ENCODE data around the gene IPPK. TPM values are rescaled to one million over a fixed set of nuclear protein-coding genes. Genes with fewer than 3 reads are reported as not detected.

Gene IPPK
- total RNA-seq (10 to 100 TPM in 1 of 5 experiments, 1 to 10 TPM in 4; 5.9 to 12.8 (median 7.4) TPM), polyA plus RNA-seq (1 to 10 TPM; 2.8 to 9.8 TPM), total RNA-seq (19.0 reads per million, percentile 49 among the genes with 10 or more reads in this experiment)

DNA sequence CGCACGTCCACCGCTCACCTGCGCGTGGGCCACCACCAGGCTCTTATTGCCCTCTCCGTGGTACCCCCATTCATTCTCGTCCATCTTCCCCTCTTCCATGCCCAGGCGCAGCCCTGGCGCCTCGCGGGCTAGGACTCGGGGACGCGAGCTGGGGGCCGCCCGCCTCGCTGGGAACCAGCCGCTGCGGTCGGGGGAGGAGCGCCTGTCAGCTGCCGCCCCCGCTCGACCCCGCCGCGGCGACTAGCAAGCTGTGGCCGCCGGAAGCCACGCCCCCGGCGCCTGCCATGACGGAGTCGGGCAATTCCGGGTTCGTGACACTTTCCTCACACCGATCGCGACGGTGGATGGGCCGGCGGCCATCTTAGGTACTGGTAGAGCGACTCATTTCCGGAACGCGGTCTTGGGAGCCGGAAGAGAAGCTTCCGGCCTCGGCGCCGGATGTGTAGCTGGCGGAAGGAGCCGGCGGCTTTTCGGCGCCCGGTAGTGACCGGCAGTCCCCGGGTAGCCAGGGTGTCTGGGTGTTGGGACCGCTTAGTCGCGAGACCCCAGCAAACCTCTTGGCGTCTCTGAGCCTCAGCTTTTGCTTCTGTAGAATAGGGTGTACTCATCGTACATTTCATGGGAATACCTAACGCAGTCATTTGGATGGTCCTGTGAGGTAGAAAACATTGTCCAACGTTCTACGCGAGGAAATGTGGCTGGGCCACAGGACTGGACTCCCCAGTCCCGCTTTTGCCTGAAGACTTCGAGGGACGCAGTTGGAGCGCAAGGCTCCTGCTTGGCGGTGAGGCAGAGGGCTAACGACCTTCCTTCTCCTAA, at the start of gene IPPK:
IPPK (minus strand) TSS at position 242 of the 819 bp plus-strand sequence; CDS start at position 99, 143 bp downstream.
- Mint-ChIP-seq H3K4me1 (peaks cover 27 to 46% (median 36%) of the 10 kb centered on the region in 7 donors), H3K27me3 (no peaks in the 10 kb centered on the region), H3K9me3 (peaks cover 0 to 2% (median 0%) of the 10 kb centered on the region in 11 donors), H3K27ac (peak within 1 kb of the TSS; percentile 90 to 98 (median 95)), H3K4me3 (peak within 1 kb of the TSS; percentile 83 to 98 (median 95)), H3K36me3 (peaks cover 0 to 12% (median 3%) of the 10 kb centered on the region in 5 donors)
- intact Hi-C loops (cut with micrococcal nuclease): loop anchor here (1.0 to 10.0 kb wide), 13 partner anchors 36 to 1496 kb away; partner anchors contain the start of genes IARS1 (in 2 of the 2), ZNF484 (in 2 of the 2), CARD19 (in 1 of the 2) and CENPP (in 1 of the 2)
- H3K27me3 ChIP-seq (ENCODE audit: control insufficient read depth in 2 of 2, insufficient read depth in 2 of 2, low read length in 2 of 2): no peaks in the 10 kb centered on the region
- H3K4me3 ChIP-seq (ENCODE audit: low read length): peak within 1 kb of the TSS; percentile 100
- H3K4me1 ChIP-seq (ENCODE audit: control insufficient read depth in 2 of 2, insufficient read depth in 2 of 2, low read length in 2 of 2): peaks cover 16 to 23% of the 10 kb centered on the region in 2 donors
- ChIA-PET POLR2A (interaction anchor here (0.6 to 2.5 kb wide), 13 partner anchors 28 to 912 kb away, joined by 3 to 25 read pairs (median 3); partner anchors contain the start of genes BICD2, CENPP, NOL8 and SPTLC1), CTCF (interaction anchor here (0.7 to 1.4 kb wide), 2 partner anchors 48 to 217 kb away, joined by 3 read pairs; no protein-coding TSS in a partner anchor)
- peak within 1 kb of the TSS; percentile 91 for H3K27ac ChIP-seq (ENCODE audit: low read depth, low read length)
- H3K9me3 ChIP-seq (ENCODE audit: control insufficient read depth in 2 of 3, low read length in 3 of 3): no peaks in the 10 kb centered on the region
- DNase-seq: peak; percentile 92 to 99 (median 96)
- ATAC-seq: peak; percentile 98
- peaks cover 0 to 21% (median 0%) of the 10 kb centered on the region in 3 experiments for H3K36me3 ChIP-seq (ENCODE audit: control insufficient read depth in 2 of 3, insufficient read depth in 3 of 3, low read length in 3 of 3)

GRCh38 chr9:92719028-92719647, 49.2 kb upstream of the IPPK start:
- no peaks in the 10 kb centered on the region for H3K27me3 ChIP-seq (ENCODE audit: control insufficient read depth in 2 of 2, insufficient read depth in 2 of 2, low read length in 2 of 2)
- Mint-ChIP-seq H3K4me1 (peaks cover 0 to 7% (median 2%) of the 10 kb centered on the region in 7 donors), H3K27ac (no peak overlapping the region), H3K27me3 (no peaks in the 10 kb centered on the region), H3K36me3 (peaks cover 0 to 58% (median 12%) of the 10 kb centered on the region in 5 donors), H3K9me3 (no peaks in the 10 kb centered on the region), H3K4me3 (no peak overlapping the region)
- H3K36me3 ChIP-seq (ENCODE audit: control insufficient read depth in 2 of 3, insufficient read depth in 3 of 3, low read length in 3 of 3): peaks cover 0 to 97% (median 14%) of the 10 kb centered on the region in 3 experiments
- no peak for ATAC-seq
- no peak for DNase-seq
- no peak overlapping the region for H3K27ac ChIP-seq (ENCODE audit: low read depth, low read length)
- no peaks in the 10 kb centered on the region for H3K4me1 ChIP-seq (ENCODE audit: control insufficient read depth in 2 of 2, insufficient read depth in 2 of 2, low read length in 2 of 2)
- intact Hi-C loops (cut with micrococcal nuclease): loop anchor here in 1 of 2 donors (5.0 kb wide), 2 partner anchors 88 to 1243 kb away; no protein-coding TSS in a partner anchor
- ChIA-PET CTCF (interaction anchor here (4.6 kb wide), 1 partner anchor 70 kb away, joined by 60 read pairs; no protein-coding TSS in a partner anchor), POLR2A (interaction anchor here (0.6 kb wide), 1 partner anchor 44 kb away, joined by 3 read pairs; no protein-coding TSS in a partner anchor)
- no peaks in the 10 kb centered on the region for H3K9me3 ChIP-seq (ENCODE audit: control insufficient read depth in 2 of 3, low read length in 3 of 3)
- no peak overlapping the region for H3K4me3 ChIP-seq (ENCODE audit: low read length)

- POLR2A ChIA-PET: interaction anchor here (0.6 kb wide), 1 partner anchor 45 kb away, joined by 3 read pairs; no protein-coding TSS in a partner anchor
- H3K4me1 ChIP-seq (ENCODE audit: control insufficient read depth in 2 of 2, insufficient read depth in 2 of 2, low read length in 2 of 2): no peaks in the 10 kb centered on the region
- peaks cover 0 to 8% (median 0%) of the 10 kb centered on the region in 7 donors for H3K4me1 Mint-ChIP-seq
- DNase-seq (no peak), ATAC-seq (no peak)
- intact Hi-C loops (cut with micrococcal nuclease): loop anchor here in 1 of 2 donors (5.0 kb wide), 2 partner anchors 89 to 1244 kb away; no protein-coding TSS in a partner anchor
- no peaks in the 10 kb centered on the region for H3K9me3 ChIP-seq (ENCODE audit: control insufficient read depth in 2 of 3, low read length in 3 of 3)
- no peak overlapping the region for H3K27ac ChIP-seq (ENCODE audit: low read depth, low read length)
- peak overlapping the region in 1 of 10 donors; percentile 59 for H3K4me3 Mint-ChIP-seq
- H3K27ac Mint-ChIP-seq: no peak overlapping the region
- no peaks in the 10 kb centered on the region for H3K9me3 Mint-ChIP-seq
- CTCF ChIA-PET: interaction anchor here (1.1 to 4.6 kb wide), 4 partner anchors 42 to 75 kb away, joined by 3 to 60 read pairs (median 5); partner anchors contain the start of gene IPPK
- H3K36me3 Mint-ChIP-seq: peaks cover 6 to 65% (median 11%) of the 10 kb centered on the region in 5 donors
- no peaks in the 10 kb centered on the region for H3K27me3 ChIP-seq (ENCODE audit: control insufficient read depth in 2 of 2, insufficient read depth in 2 of 2, low read length in 2 of 2)
- no peak overlapping the region for H3K4me3 ChIP-seq (ENCODE audit: low read length)
- H3K36me3 ChIP-seq (ENCODE audit: control insufficient read depth in 2 of 3, insufficient read depth in 3 of 3, low read length in 3 of 3): peaks cover 0 to 97% (median 16%) of the 10 kb centered on the region in 3 experiments
- H3K27me3 Mint-ChIP-seq: no peaks in the 10 kb centered on the region
These were observed 48.4 kb upstream of the IPPK start for GRCh38 chr9:92718086-92719001.

- H3K4me3 ChIP-seq (ENCODE audit: low read length): no peak overlapping the region
- ChIA-PET POLR2A (interaction anchor here (1.2 kb wide), 1 partner anchor 73 kb away, joined by 3 read pairs; no protein-coding TSS in a partner anchor), CTCF (interaction anchor here (1.1 to 4.6 kb wide), 6 partner anchors 43 to 231 kb away, joined by 3 to 60 read pairs (median 4); partner anchors contain the start of gene IPPK)
- Mint-ChIP-seq H3K36me3 (peaks cover 8 to 67% (median 13%) of the 10 kb centered on the region in 5 donors), H3K27ac (peak overlapping the region in 2 of 9 donors; percentile 31 to 33), H3K9me3 (no peaks in the 10 kb centered on the region), H3K4me3 (no peak overlapping the region), H3K27me3 (no peaks in the 10 kb centered on the region), H3K4me1 (peaks cover under 1 to 13% (median 7%) of the 10 kb centered on the region in 7 donors)
- H3K36me3 ChIP-seq (ENCODE audit: control insufficient read depth in 2 of 3, insufficient read depth in 3 of 3, low read length in 3 of 3): peaks cover 0 to 95% (median 16%) of the 10 kb centered on the region in 3 experiments
- DNase-seq (no peak), ATAC-seq (no peak)
- no peaks in the 10 kb centered on the region for H3K9me3 ChIP-seq (ENCODE audit: control insufficient read depth in 2 of 3, low read length in 3 of 3)
- H3K27me3 ChIP-seq (ENCODE audit: control insufficient read depth in 2 of 2, insufficient read depth in 2 of 2, low read length in 2 of 2): no peaks in the 10 kb centered on the region
- H3K4me1 ChIP-seq (ENCODE audit: control insufficient read depth in 2 of 2, insufficient read depth in 2 of 2, low read length in 2 of 2): peaks cover 1 to 5% of the 10 kb centered on the region in 2 donors
- intact Hi-C loops (cut with micrococcal nuclease): loop anchor here in 1 of 2 donors (2.0 to 5.0 kb wide), 3 partner anchors 47 to 1245 kb away; partner anchors contain the start of gene IPPK
- H3K27ac ChIP-seq (ENCODE audit: low read depth, low read length): no peak overlapping the region
These were observed 47.5 kb upstream of the IPPK start for GRCh38 chr9:92717201-92718085.

DNA sequence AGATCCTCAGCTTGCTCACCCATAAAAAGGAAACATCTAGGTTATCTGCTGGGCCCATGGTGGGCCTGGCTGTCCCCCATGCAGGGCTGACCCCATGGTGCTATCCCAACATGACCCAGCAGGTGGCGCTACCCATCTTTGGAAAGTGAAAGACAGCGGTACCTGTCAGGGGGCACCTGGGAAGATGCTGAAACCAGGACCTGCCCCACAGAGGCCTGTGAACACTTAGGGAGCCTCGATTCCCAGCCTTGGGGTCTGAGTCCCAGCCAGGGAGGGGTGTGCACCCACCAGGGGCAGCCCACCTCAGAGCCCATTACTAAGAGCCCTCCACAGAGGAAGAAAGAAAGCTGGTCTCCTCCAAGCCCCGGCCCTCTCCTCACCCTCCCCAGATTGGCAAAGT, 46.6 kb upstream of the IPPK start:
- Mint-ChIP-seq H3K9me3 (no peaks in the 10 kb centered on the region), H3K27me3 (no peaks in the 10 kb centered on the region), H3K4me3 (no peak overlapping the region), H3K36me3 (peaks cover 13 to 65% (median 16%) of the 10 kb centered on the region in 5 donors), H3K4me1 (peaks cover 9 to 21% (median 16%) of the 10 kb centered on the region in 7 donors), H3K27ac (peak overlapping the region in 5 of 9 donors; percentile 1 to 53 (median 36))
- Histone ChIP-seq H3K27me3 (ENCODE audit: control insufficient read depth in 2 of 2, insufficient read depth in 2 of 2, low read length in 2 of 2) (no peaks in the 10 kb centered on the region), H3K4me3 (ENCODE audit: low read length) (no peak overlapping the region), H3K4me1 (ENCODE audit: control insufficient read depth in 2 of 2, insufficient read depth in 2 of 2, low read length in 2 of 2) (peaks cover 9 to 14% of the 10 kb centered on the region in 2 donors), H3K9me3 (ENCODE audit: control insufficient read depth in 2 of 3, low read length in 3 of 3) (no peaks in the 10 kb centered on the region), H3K27ac (ENCODE audit: low read depth, low read length) (no peak overlapping the region), H3K36me3 (ENCODE audit: control insufficient read depth in 2 of 3, insufficient read depth in 3 of 3, low read length in 3 of 3) (peaks cover 0 to 86% (median 12%) of the 10 kb centered on the region in 3 experiments)
- ChIA-PET POLR2A (interaction anchor here (1.2 kb wide), 1 partner anchor 74 kb away, joined by 3 read pairs; no protein-coding TSS in a partner anchor), CTCF (interaction anchor here (0.6 to 4.6 kb wide), 7 partner anchors 44 to 304 kb away, joined by 3 to 60 read pairs (median 4); no protein-coding TSS in a partner anchor)
- peak; percentile 53 to 84 (median 70) for DNase-seq
- ATAC-seq: peak; percentile 86
- intact Hi-C loops (cut with micrococcal nuclease): loop anchor here (1.0 to 5.0 kb wide), 5 partner anchors 46 to 1246 kb away; partner anchors contain the start of gene IPPK (in 1 of the 2)

Measured in naive thymus-derived CD4-positive, alpha-beta T cell (primary cell).